Effector memory CD8-positive, alpha-beta T cell (primary cell): ENCODE data around the gene LONP2.
"Not testable (repeated sequence)": the region's sequence is repeated elsewhere in the genome, so short reads cannot be mapped to it uniquely, and the experiment has no call there.

Experiments
- ATAC-seq: fragments of 150-1000 bp; cut with Tn5 transposase; replicated peaks from 2 replicates; pipeline ENCODE4 v1.10.0; 2021; ENCODE audit warnings: mild to moderate bottlenecking, moderate library complexity
- DNase-seq, 3 experiments: peaks; one replicate each; pipeline ENCODE4 v3.0.0; 2021
- H3K27ac Mint-ChIP-seq, 2 donors: one replicate each; pipeline ENCODE4 v1.8.0; 2022; ENCODE audit warnings: mild to moderate bottlenecking in 2 of 2, mixed read lengths in 2 of 2, moderate library complexity in 2 of 2
- H3K27me3 Mint-ChIP-seq, 2 donors: one replicate each; pipeline ENCODE4 v1.8.0; 2022; ENCODE audit warnings: mixed read lengths in 2 of 2
- H3K36me3 Mint-ChIP-seq: one replicate; pipeline ENCODE4 v1.8.0; 2022; ENCODE audit warnings: mild to moderate bottlenecking, moderate library complexity, mixed read lengths; ENCODE audit not compliant: insufficient read depth
- H3K4me1 Mint-ChIP-seq, 2 donors: one replicate each; pipeline ENCODE4 v1.8.0; 2022; ENCODE audit warnings: low read depth in 2 of 2, mixed read lengths in 2 of 2
- H3K4me3 Mint-ChIP-seq, 2 donors: one replicate each; pipeline ENCODE4 v1.8.0; 2022; ENCODE audit warnings: mild to moderate bottlenecking in 2 of 2, mixed read lengths in 2 of 2, moderate library complexity in 2 of 2
- H3K9me3 Mint-ChIP-seq, 2 donors: one replicate each; pipeline ENCODE4 v1.8.0; 2022; ENCODE audit warnings: mixed read lengths in 2 of 2

The LONP2 gene

DNA sequence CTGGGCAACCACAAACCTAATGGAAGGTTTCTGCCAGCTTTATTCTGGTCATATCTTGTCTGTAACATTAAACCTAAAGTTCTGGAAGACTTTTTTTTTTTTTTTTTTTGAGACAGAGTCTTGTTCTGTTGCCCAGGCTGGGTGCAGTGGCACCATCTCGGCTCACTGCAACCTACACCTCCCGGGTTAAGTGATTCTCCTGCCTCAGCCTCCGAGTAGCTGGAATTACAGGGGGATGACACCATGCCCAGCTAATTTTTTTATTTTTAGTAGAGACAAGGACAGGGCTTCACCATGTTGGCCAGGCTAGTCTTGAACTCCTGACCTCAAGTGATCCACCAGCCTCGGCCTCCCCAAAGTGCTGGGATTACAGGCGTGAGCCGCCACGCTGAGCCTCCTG, 133.2 kb downstream of the LONP2 start:
- ATAC-seq, H3K27me3 Mint-ChIP-seq, H3K4me3 Mint-ChIP-seq, H3K36me3 Mint-ChIP-seq, DNase-seq, H3K9me3 Mint-ChIP-seq, H3K27ac Mint-ChIP-seq: not testable (repeated sequence)
- H3K4me1 Mint-ChIP-seq: peaks cover 20 to 37% of the 10 kb centered on the region in 2 donors

- H3K27ac Mint-ChIP-seq: peak overlapping the region in 1 of 2 donors; percentile 32
- DNase-seq (no peak), ATAC-seq (no peak)
- peaks cover 21 to 39% of the 10 kb centered on the region in 2 donors for H3K4me1 Mint-ChIP-seq
- H3K27me3 Mint-ChIP-seq: no peaks in the 10 kb centered on the region
- H3K9me3 Mint-ChIP-seq: no peaks in the 10 kb centered on the region
- no peaks in the 10 kb centered on the region for H3K36me3 Mint-ChIP-seq
- H3K4me3 Mint-ChIP-seq: no peak overlapping the region
These were observed 134.2 kb downstream of the LONP2 start for GRCh38 chr16:48378276-48378675.

DNA sequence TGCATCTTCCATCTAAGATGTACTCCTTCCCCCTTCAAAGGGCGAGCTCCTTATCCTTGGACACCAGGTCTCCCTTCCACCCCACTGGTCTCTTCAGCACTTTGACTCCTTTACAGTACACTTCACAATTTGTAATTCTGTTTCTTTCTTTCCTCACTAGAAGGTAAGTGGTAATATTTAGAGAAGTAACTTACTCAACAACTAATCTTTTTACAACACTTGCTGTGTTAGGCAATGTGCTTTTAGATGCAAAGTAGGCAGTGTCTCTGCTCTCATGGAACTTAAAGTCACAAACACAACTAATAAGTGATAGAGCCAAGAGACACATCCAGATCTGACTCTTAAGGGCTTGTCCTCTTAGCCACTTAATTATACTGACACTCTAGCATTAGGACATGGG, 134.7 kb downstream of the LONP2 start:
- H3K9me3 Mint-ChIP-seq: no peaks in the 10 kb centered on the region
- H3K27ac Mint-ChIP-seq: peak overlapping the region in 1 of 2 donors; percentile 32
- DNase-seq (no peak), ATAC-seq (no peak)
- H3K4me3 Mint-ChIP-seq: no peak overlapping the region
- H3K27me3 Mint-ChIP-seq: no peaks in the 10 kb centered on the region
- peaks cover 27 to 44% of the 10 kb centered on the region in 2 donors for H3K4me1 Mint-ChIP-seq
- H3K36me3 Mint-ChIP-seq: peaks cover 4% of the 10 kb centered on the region

- Mint-ChIP-seq H3K27ac (no peak overlapping the region), H3K4me3 (no peak overlapping the region), H3K9me3 (no peaks in the 10 kb centered on the region), H3K27me3 (no peaks in the 10 kb centered on the region), H3K4me1 (peaks cover 36 to 49% of the 10 kb centered on the region in 2 donors), H3K36me3 (peaks cover 11% of the 10 kb centered on the region)
- ATAC-seq (no peak), DNase-seq (no peak)
These were observed 137.1 kb downstream of the LONP2 start for GRCh38 chr16:48381201-48381600.

DNA sequence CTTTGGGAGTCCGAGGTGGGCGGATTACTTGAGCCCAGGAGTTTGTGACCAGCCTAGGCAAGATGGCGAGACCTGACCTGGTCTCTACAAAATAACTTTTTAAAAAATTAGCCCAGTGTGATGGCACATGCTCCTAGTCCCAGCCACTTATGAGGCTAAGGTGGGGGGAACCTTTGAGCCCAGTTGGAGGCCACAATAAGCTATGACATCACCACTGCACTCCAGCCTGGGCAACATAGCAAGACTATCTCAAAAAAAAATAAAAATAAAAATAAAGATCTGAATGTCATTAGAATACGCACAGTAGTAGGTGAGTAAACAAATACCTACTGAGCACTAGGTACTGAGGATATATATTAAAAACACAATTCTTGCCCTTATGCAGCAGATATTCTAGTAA, 138.0 kb downstream of the LONP2 start:
- no peak overlapping the region for H3K27ac Mint-ChIP-seq
- H3K36me3 Mint-ChIP-seq: peaks cover 11% of the 10 kb centered on the region
- ATAC-seq (no peak), DNase-seq (no peak)
- no peaks in the 10 kb centered on the region for H3K27me3 Mint-ChIP-seq
- no peaks in the 10 kb centered on the region for H3K9me3 Mint-ChIP-seq
- H3K4me3 Mint-ChIP-seq: no peak overlapping the region
- peaks cover 36 to 45% of the 10 kb centered on the region in 2 donors for H3K4me1 Mint-ChIP-seq

DNA sequence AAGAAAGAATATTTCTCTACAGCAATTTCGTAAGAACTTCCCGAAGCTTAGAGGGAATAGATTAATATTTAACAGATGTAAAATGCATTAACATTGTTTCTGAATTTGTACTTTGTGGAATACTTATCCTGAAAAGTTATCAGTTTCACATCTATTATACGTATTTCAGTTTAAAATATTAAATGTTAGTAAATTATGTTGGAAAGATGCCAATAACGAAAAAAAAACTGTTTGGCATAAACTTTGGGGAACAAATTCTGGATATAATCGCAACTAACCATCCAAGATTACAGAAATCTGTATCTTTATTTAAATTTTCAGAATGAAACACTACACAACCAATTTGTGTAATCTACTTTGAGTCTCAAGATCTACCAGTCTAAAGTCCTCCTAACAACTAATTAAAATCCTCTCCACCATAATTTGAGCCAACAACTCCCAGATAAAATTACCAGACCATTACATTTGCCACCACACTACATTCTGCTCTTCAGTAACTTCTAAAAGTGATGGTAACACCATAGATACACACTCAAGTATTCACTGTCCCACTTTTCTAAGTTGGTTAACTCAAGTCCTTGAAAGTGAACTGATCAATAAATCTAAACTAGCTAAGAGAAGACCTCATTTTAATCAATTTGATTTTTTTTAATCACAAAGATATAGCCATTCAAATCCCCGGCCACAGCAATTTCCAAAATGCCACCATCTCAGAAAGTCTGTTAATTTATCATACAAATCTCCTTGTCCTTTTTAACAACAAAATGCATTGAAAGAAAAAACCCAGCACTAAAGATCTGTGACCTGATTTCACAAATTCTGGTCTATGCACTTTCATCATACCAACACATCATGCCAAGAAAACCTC, 139.1 kb downstream of the LONP2 start:
- no peak for DNase-seq
- Mint-ChIP-seq H3K4me1 (peaks cover 34 to 42% of the 10 kb centered on the region in 2 donors), H3K36me3 (peaks cover 12% of the 10 kb centered on the region)

GRCh38 chr16:48383877-48384519, 139.9 kb downstream of the LONP2 start:
- peaks cover 27 to 35% of the 10 kb centered on the region in 2 donors for H3K4me1 Mint-ChIP-seq
- H3K27ac Mint-ChIP-seq: peak overlapping the region; percentile 89 to 91
- H3K4me3 Mint-ChIP-seq: peak overlapping the region; percentile 86 to 91
- H3K27me3 Mint-ChIP-seq: no peaks in the 10 kb centered on the region
- H3K36me3 Mint-ChIP-seq: peaks cover 14% of the 10 kb centered on the region
- ATAC-seq: no peak
- no peak for DNase-seq
- no peaks in the 10 kb centered on the region for H3K9me3 Mint-ChIP-seq

More for the DNA sequence above, 139.1 kb downstream of the LONP2 start:
- Mint-ChIP-seq H3K27ac (peak overlapping the region in 1 of 2 donors; percentile 89), H3K27me3 (no peaks in the 10 kb centered on the region), H3K4me3 (peak overlapping the region; percentile 86 to 91), H3K9me3 (no peaks in the 10 kb centered on the region)
- no peak for ATAC-seq

DNA sequence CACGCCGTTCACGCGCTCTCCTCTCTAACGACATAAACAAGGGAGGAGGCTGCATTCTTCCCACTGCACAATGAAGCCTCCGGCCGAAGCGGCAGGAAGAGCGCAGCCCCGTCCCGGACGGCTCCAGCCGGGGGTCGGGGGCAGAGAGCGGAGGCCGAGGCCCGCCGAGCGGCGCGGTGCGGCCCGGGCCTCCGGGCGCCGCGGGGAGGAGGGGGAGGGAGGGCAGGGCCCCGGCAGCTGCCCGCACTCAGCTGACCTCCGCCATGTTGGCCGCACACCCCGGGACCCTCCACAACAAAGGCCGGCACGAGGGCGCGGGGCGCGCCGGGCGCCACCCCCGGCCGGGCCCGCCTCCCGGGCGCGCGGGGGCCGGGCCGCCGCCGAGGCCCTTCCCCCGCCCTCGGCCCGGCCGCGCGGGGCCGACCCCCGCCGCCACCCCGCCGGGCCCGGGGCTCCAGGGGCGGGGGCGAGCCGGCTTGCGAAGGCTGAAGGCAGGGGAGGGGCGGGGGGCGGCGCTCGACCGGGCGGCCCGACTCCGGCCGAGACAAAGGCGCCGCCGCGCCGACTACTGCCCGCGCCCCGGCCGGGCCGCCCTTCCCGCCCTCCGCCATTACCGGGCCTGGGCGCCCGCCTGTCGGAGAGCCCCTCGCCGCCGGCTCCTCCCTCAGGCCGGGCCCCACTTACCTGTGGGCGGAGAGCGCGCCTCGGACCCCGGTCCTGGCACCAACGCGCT, 140.6 kb downstream of the LONP2 start:
- Mint-ChIP-seq H3K4me1 (peaks cover 22 to 28% of the 10 kb centered on the region in 2 donors), H3K4me3 (peak overlapping the region; percentile 91 to 92), H3K27ac (peak overlapping the region; percentile 89 to 91), H3K36me3 (peaks cover 14% of the 10 kb centered on the region), H3K9me3 (no peaks in the 10 kb centered on the region), H3K27me3 (no peaks in the 10 kb centered on the region)
- DNase-seq: peak in 2 of 3 experiments; percentile 4 to 6
- ATAC-seq: peak; percentile 64

DNA sequence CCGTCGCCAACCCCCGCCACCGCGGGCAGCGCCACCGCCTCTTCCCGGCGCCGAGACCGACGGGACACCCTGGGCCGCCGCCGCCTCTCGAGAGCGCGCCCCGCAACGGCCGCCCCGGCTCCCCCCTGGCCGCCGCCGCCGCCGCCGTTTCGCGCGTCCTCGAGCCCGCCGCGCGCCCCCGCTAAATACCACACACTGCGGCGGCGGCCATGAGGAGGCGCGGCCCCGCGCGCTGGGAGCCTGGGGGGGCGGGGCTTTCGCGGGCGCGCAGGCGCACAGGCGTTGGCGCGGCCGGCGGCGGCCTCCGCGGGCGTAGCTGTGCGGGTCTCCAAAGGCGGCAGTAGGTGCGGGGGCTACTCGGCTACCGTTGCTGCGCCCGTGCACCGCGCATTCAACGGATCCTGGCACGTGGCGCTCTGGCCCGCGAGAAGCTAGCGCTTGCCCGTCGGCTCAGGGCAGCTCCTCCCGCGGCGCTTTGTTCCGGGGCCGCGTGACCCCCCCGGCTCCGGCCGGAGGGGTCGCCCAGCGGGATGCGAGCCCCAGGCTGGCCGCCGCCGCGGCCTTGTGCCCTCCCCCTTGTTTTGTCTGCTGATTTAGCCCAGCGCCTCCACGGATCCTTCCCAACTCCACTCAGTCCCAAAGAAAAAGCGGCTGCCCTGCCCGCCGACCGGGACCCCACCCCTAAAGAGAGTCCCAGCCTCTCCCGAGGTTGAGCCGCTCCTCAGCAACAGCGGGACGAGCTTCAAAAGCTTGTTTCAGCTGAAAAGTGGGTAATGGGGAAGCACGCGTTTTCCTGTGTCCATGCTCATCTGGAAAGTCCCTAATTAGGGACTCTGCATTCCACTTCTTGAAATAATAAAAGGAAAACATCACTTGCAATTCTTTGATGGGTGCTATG, 141.4 kb downstream of the LONP2 start, which contains the start of gene SIAH1:
TSS of gene SIAH1 (minus strand) at position 161 of the 898 bp plus-strand sequence. CDS start 22,985 bp downstream, outside the sequence.
- Mint-ChIP-seq H3K9me3 (no peaks in the 10 kb centered on the region), H3K4me1 (peaks cover 18 to 23% of the 10 kb centered on the region in 2 donors), H3K36me3 (peaks cover 14% of the 10 kb centered on the region), H3K27me3 (no peaks in the 10 kb centered on the region), H3K27ac (peak within 1 kb of the TSS; percentile 89 to 91), H3K4me3 (peak within 1 kb of the TSS; percentile 91 to 92)
- DNase-seq: peak; percentile 86 to 89 (median 88)
- ATAC-seq: peak; percentile 87

DNA sequence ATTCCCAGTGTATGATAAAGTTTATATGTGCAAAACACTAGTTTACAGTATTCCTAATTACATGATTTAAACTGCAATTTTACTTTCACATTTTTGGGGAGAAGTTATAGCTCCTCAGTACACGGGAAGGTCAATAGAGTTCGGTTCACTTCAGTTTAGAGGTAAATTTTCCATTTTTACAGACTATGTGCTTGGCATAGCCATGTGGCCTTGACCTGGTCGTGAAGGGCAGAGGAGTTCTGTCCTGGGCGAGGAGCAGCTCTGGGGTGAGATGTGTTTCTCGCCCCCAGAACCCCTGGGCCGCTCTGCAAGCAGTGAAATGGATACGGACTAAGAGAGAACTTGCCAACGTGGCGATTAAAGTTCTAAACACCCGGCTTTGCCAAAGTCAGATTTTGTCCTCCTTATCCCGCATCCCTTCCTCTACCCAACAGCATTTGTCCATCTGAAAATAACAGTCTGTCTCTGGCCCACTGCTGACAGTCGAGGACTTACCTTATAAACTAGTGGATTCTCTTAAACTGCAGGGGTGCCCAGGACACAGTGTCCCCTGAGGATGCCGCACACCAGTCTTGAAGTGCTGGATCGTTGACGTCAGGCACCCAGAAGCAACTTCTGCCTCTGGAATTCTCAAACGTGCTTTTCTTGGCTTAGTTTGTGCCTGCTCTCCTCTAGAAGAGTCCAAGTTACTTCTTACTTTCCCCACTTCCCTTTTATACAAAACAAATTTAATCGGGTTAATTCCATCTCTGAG, 142.6 kb downstream of the LONP2 start:
- DNase-seq: no peak
- Mint-ChIP-seq H3K4me3 (peak overlapping the region; percentile 91 to 92), H3K9me3 (no peaks in the 10 kb centered on the region), H3K27ac (no peak overlapping the region), H3K4me1 (peaks cover 13 to 16% of the 10 kb centered on the region in 2 donors), H3K36me3 (peaks cover 14% of the 10 kb centered on the region), H3K27me3 (no peaks in the 10 kb centered on the region)
- ATAC-seq: no peak

DNA sequence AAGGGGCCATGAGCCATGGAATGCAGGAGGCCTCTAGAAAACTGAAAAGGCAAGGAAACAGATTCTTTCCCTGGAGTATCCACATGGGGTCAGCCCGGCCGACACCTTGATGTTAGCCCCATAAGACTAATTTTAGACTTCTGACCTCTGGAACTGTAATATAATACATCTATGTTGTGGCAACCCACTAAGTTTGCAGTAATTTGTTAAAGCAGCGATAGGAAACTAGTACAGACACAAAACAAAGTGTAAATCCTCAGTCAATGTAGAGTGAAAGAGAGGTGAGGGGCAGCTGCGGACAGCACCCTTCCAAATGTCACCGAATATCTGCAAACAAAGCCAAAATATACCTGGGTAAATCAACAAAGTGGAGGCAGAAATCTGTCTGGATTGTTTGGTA, 148.3 kb downstream of the LONP2 start:
- ATAC-seq: no peak

More for the DNA sequence above, 148.3 kb downstream of the LONP2 start:
- Mint-ChIP-seq H3K4me1 (no peaks in the 10 kb centered on the region), H3K9me3 (no peaks in the 10 kb centered on the region), H3K27ac (no peak overlapping the region), H3K27me3 (no peaks in the 10 kb centered on the region), H3K36me3 (peaks cover 3% of the 10 kb centered on the region), H3K4me3 (no peak overlapping the region)
- DNase-seq: no peak
